ENCODE results near the gene TNFSF10. TPM values are rescaled to one million over a fixed set of nuclear protein-coding genes. Genes with fewer than 3 reads are reported as not detected.

TNFSF10 gene
- total and polyA plus RNA-seq, 2 experiments from 2014 or later, result not detected

- Histone ChIP-seq H3K27ac (no peak overlapping the region), H3K4me3 (no peak overlapping the region), H3K36me3 (no peaks in the 10 kb centered on the region), H3K27me3 (no peaks in the 10 kb centered on the region), H3K4me1 (ENCODE audit: low read depth) (peaks cover 3% of the 10 kb centered on the region), H3K9me3 (ENCODE audit: low read depth) (no peaks in the 10 kb centered on the region)
- peak in 1 of 2 donors; percentile 45 for DNase-seq (ENCODE audit: low read depth in 1 of 2, low spot score in 1 of 2)
- TF ChIP-seq CTCF (IDR thresholded peaks at IDR 0.05; ENCODE audit: low read depth, low read length), result no peak
Observed at GRCh38 chr3:172538368-172539151, 15.3 kb upstream of the TNFSF10 start.

- no peak for TF ChIP-seq CTCF (IDR thresholded peaks at IDR 0.05; ENCODE audit: low read depth, low read length)
- Histone ChIP-seq H3K4me3 (no peak overlapping the region), H3K27ac (no peak overlapping the region), H3K4me1 (ENCODE audit: low read depth) (no peaks in the 10 kb centered on the region), H3K36me3 (no peaks in the 10 kb centered on the region), H3K9me3 (ENCODE audit: low read depth) (no peaks in the 10 kb centered on the region), H3K27me3 (no peaks in the 10 kb centered on the region)
- no peak for DNase-seq (ENCODE audit: low read depth in 1 of 2, low spot score in 1 of 2)
Observed at GRCh38 chr3:172537507-172538158, 14.4 kb upstream of the TNFSF10 start.

GRCh38 chr3:172536993-172537419, 13.8 kb upstream of the TNFSF10 start:
- H3K27me3 ChIP-seq, result no peaks in the 10 kb centered on the region
- DNase-seq (ENCODE audit: low read depth in 1 of 2, low spot score in 1 of 2), result no peak
- no peak overlapping the region for H3K4me3 ChIP-seq
- no peaks in the 10 kb centered on the region for H3K36me3 ChIP-seq
- no peak overlapping the region for H3K27ac ChIP-seq
- no peaks in the 10 kb centered on the region for H3K9me3 ChIP-seq (ENCODE audit: low read depth)
- TF ChIP-seq CTCF (IDR thresholded peaks at IDR 0.05; ENCODE audit: low read depth, low read length), result no peak
- H3K4me1 ChIP-seq (ENCODE audit: low read depth), result no peaks in the 10 kb centered on the region

GRCh38 chr3:172536505-172536904, 13.3 kb upstream of the TNFSF10 start:
- Histone ChIP-seq H3K4me3 (no peak overlapping the region), H3K36me3 (no peaks in the 10 kb centered on the region), H3K9me3 (ENCODE audit: low read depth) (no peaks in the 10 kb centered on the region), H3K27me3 (no peaks in the 10 kb centered on the region), H3K4me1 (ENCODE audit: low read depth) (no peaks in the 10 kb centered on the region), H3K27ac (no peak overlapping the region)
- no peak for DNase-seq (ENCODE audit: low read depth in 1 of 2, low spot score in 1 of 2)
- no peak for TF ChIP-seq CTCF (IDR thresholded peaks at IDR 0.05; ENCODE audit: low read depth, low read length)

- H3K36me3 ChIP-seq, result no peaks in the 10 kb centered on the region
- H3K27me3 ChIP-seq, result no peaks in the 10 kb centered on the region
- no peak overlapping the region for H3K27ac ChIP-seq
- no peak overlapping the region for H3K4me3 ChIP-seq
- TF ChIP-seq CTCF (IDR thresholded peaks at IDR 0.05; ENCODE audit: low read depth, low read length), result no peak
- no peaks in the 10 kb centered on the region for H3K4me1 ChIP-seq (ENCODE audit: low read depth)
- DNase-seq (ENCODE audit: low read depth in 1 of 2, low spot score in 1 of 2), result peak; percentile 33 to 77
- no peaks in the 10 kb centered on the region for H3K9me3 ChIP-seq (ENCODE audit: low read depth)
Observed at GRCh38 chr3:172530566-172530965, 7.3 kb upstream of the TNFSF10 start.
